ENCODE measurements around the gene LCN15. TPM values are rescaled to one million over a fixed set of nuclear protein-coding genes. Genes with fewer than 3 reads are reported as not detected.

LCN15 gene
- total and polyA plus RNA-seq, 2 experiments from 2014 or later, result 0.77 TPM; not detected in 1

DNA sequence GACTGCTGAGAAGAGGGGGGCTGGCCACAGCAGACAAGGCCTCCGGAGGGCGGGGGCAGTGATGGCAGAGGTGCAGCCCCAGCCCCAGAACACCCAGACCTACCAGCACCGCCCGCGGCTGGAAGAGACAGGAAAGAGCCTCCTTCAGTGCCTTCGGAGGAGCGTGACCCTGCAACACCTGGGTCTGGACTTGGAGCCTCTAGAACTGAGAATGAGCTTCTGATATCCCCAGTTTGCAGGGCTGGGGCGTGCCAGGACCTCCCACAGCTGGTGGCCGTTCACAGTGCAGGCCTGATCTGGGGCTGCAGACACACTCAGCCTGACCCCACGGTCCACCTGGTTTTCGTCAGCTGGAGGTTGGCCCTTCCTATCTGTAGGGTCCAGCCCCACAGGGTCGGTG is 30.7 kb downstream of the LCN15 start:
- no peak overlapping the region for H3K27ac ChIP-seq
- DNase-seq (ENCODE audit: low read depth in 1 of 2, low spot score in 1 of 2), result no peak
- H3K27me3 ChIP-seq, result no peaks in the 10 kb centered on the region
- no peaks in the 10 kb centered on the region for H3K36me3 ChIP-seq
- H3K4me3 ChIP-seq, result no peak overlapping the region
- H3K9me3 ChIP-seq (ENCODE audit: low read depth), result no peaks in the 10 kb centered on the region
- H3K4me1 ChIP-seq (ENCODE audit: low read depth), result peaks cover 4% of the 10 kb centered on the region
- TF ChIP-seq, protein P1, sequence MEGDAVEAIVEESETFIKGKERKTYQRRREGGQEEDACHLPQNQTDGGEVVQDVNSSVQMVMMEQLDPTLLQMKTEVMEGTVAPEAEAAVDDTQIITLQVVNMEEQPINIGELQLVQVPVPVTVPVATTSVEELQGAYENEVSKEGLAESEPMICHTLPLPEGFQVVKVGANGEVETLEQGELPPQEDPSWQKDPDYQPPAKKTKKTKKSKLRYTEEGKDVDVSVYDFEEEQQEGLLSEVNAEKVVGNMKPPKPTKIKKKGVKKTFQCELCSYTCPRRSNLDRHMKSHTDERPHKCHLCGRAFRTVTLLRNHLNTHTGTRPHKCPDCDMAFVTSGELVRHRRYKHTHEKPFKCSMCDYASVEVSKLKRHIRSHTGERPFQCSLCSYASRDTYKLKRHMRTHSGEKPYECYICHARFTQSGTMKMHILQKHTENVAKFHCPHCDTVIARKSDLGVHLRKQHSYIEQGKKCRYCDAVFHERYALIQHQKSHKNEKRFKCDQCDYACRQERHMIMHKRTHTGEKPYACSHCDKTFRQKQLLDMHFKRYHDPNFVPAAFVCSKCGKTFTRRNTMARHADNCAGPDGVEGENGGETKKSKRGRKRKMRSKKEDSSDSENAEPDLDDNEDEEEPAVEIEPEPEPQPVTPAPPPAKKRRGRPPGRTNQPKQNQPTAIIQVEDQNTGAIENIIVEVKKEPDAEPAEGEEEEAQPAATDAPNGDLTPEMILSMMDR (IDR thresholded peaks at IDR 0.05; ENCODE audit: low read depth, low read length), result no peak

DNA sequence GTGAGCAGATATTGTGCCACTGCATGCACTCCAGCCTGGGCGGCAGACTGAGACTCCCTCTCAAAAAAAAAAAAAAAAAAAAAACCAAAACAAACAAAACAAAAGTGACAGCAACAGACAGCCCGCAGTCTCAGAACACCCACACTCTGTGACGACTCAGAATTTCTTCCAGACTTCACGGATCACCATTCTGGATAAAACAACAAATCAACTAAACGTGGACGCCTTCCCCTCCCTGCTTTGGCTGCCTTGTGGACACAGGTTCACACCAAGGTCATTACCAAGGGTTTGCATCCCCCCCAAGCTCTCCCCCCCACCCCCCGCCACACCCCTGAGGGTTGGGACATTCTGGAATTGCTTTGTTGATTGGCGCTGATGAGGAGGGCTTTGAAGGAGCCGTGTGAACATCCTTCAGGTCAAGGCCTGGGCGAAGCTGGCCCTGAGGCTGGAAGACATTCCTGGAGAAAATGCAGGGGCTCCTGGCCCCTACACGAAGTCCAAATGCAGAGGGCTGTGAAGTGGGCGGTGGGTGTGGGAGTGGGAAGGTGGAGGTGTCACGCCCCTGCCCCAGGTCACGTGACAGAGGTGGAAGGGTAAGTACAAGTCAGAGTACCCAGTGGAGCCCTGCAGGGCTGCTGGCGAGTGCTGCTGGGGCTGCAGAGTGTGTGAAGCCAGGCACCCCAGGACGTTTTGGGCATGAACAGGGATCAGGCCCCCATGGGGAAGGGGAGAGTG is 31.7 kb downstream of the LCN15 start:
- H3K36me3 ChIP-seq, result no peaks in the 10 kb centered on the region
- TF ChIP-seq, protein P1 (IDR thresholded peaks at IDR 0.05; ENCODE audit: low read depth, low read length), result no peak
- no peaks in the 10 kb centered on the region for H3K9me3 ChIP-seq (ENCODE audit: low read depth)
- H3K4me3 ChIP-seq, result no peak overlapping the region
- peaks cover 4% of the 10 kb centered on the region for H3K4me1 ChIP-seq (ENCODE audit: low read depth)
- no peak overlapping the region for H3K27ac ChIP-seq
- no peaks in the 10 kb centered on the region for H3K27me3 ChIP-seq
- no peak for DNase-seq (ENCODE audit: low read depth in 1 of 2, low spot score in 1 of 2)

DNA sequence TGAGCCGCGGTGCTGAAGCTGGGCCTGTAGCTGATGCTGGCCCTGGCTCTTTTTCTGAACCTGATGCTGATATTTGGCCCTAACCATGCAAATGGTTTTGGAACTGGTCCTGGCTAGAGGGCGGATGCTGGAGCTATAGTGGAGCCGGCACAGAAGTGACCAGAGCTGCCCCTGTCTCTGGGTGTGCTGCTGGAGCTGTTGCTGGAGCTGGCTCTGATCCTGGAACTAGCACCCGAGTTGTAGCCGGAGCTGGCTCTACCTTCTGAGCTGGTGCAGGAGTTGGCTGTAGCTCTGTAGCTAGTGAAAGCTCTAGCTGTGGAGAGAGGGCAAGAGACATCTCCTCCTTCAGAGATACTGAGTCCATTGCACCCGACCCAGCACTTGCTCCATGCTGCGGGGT is 34.4 kb downstream of the LCN15 start:
- H3K9me3 ChIP-seq (ENCODE audit: low read depth), result no peaks in the 10 kb centered on the region
- H3K4me1 ChIP-seq (ENCODE audit: low read depth), result peaks cover 13% of the 10 kb centered on the region
- peaks cover 12% of the 10 kb centered on the region for H3K36me3 ChIP-seq
- no peaks in the 10 kb centered on the region for H3K27me3 ChIP-seq
- H3K4me3 ChIP-seq, result no peak overlapping the region
- TF ChIP-seq, protein P1 (IDR thresholded peaks at IDR 0.05; ENCODE audit: low read depth, low read length), result no peak
- no peak for DNase-seq (ENCODE audit: low read depth in 1 of 2, low spot score in 1 of 2)
- H3K27ac ChIP-seq, result no peak overlapping the region

DNA sequence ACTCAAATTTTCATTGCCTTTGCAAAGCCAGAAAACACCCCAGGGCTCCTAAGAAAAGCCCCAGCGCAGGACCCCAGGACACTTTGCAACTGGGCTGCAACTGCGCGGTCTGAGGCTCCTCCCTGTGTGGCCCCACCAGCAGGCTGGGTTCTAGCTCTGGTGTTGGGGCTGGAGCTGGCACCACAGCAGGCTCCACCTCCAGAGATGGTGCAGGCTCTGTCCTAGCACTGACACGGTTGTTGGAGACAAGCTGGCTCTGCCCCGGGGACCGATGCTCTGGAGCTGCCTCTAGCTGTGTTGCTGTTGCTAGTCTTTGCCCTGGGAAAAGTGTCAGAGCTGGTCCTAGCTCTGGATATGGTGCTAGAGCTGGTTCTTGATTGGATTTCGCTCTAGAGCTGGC is 35.2 kb downstream of the LCN15 start:
- peak overlapping the region; percentile 92 for H3K4me3 ChIP-seq
- no peaks in the 10 kb centered on the region for H3K27me3 ChIP-seq
- H3K4me1 ChIP-seq (ENCODE audit: low read depth), result peaks cover 13% of the 10 kb centered on the region
- H3K36me3 ChIP-seq, result peaks cover 19% of the 10 kb centered on the region
- TF ChIP-seq, protein P1 (IDR thresholded peaks at IDR 0.05; ENCODE audit: low read depth, low read length), result no peak
- DNase-seq (ENCODE audit: low read depth in 1 of 2, low spot score in 1 of 2), result no peak
- no peaks in the 10 kb centered on the region for H3K9me3 ChIP-seq (ENCODE audit: low read depth)
- no peak overlapping the region for H3K27ac ChIP-seq

DNA sequence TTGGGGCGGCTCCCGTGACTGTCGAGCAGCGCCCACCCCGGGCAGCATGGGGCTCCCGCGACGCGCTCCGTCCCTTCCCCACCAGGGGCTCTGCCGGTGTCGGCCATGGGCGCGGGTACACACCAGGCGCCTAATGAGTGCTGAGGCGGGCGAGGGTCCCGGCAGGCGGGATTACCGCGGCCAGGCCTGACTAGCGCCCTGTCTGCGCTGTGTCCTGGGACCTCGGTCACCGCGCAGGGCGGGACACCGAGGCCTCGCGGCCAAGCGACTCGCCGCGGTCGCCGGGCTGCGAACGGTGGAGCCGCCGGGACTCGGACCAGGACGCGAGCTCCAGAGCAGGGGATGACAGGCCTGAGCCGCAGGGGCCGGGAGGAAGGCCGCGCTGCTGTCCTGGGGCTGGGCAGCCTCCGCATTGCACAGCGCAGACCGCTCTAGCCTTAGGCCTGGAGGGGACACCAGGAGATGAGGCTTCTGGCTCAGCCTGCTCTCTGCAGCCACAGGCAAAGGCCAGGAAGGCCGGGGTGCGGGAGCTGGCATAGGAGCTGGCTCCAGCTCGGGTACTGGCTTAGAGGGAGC is 35.7 kb downstream of the LCN15 start:
- H3K4me1 ChIP-seq (ENCODE audit: low read depth), result peaks cover 13% of the 10 kb centered on the region
- H3K27ac ChIP-seq, result no peak overlapping the region
- peak overlapping the region; percentile 92 for H3K4me3 ChIP-seq
- TF ChIP-seq, protein P1 (IDR thresholded peaks at IDR 0.05; ENCODE audit: low read depth, low read length), result no peak
- no peaks in the 10 kb centered on the region for H3K27me3 ChIP-seq
- H3K36me3 ChIP-seq, result peaks cover 24% of the 10 kb centered on the region
- no peaks in the 10 kb centered on the region for H3K9me3 ChIP-seq (ENCODE audit: low read depth)
- peak; percentile 58 to 59 for DNase-seq (ENCODE audit: low read depth in 1 of 2, low spot score in 1 of 2)

Data from cardiac muscle cell (in vitro differentiated cells and primary cell).